Omental fat pad (tissue), 4 donors: ENCODE data around the gene ALG2. TPM values are rescaled to one million over a fixed set of nuclear protein-coding genes. Genes with fewer than 3 reads are reported as not detected.

Experiments used
- ATAC-seq: fragments of 150-250 bp; one replicate; pipeline ENCODE4 v1.9.1; 2016; ENCODE audit warnings: mild to moderate bottlenecking, moderate library complexity; ENCODE audit not compliant: low FRiP score
- DNase-seq: peaks from one replicate; pipeline ENCODE4 v3.0.0-alpha.2; 2019; ENCODE audit warnings: low spot score
- CTCF ChIP-seq, 3 donors: fragments of 450-650 bp; IDR thresholded peaks; one replicate each; pipeline ENCODE4 v1.5.1; 2016 to 2017; ENCODE audit warnings: antibody characterized with exemption in 3 of 3, mild to moderate bottlenecking in 3 of 3, moderate library complexity in 2 of 3
- total RNA-seq, 4 donors: library from RNA; depleted of rRNA; stranded (reverse); fragments of >200 nt; gene quantifications; one replicate each; pipeline ENCODE4 v1.1.0, GENCODE V29; 2016

The ALG2 gene
- total RNA-seq, 4 donors from 2014 or later, result 29.6 to 62.9 (median 44.5) TPM

- no peak for DNase-seq
- TF ChIP-seq CTCF (IDR thresholded peaks at IDR 0.05), result no peak
- ATAC-seq, result no peak
Observed at GRCh38 chr9:99193466-99193821, 28.3 kb downstream of the ALG2 start.

- DNase-seq (no peak), ATAC-seq (no peak)
- TF ChIP-seq CTCF (IDR thresholded peaks at IDR 0.05), result no peak
Observed at GRCh38 chr9:99192786-99193465, 28.8 kb downstream of the ALG2 start.

- no peak for ATAC-seq
Observed at GRCh38 chr9:99190597-99191283, 31.0 kb downstream of the ALG2 start.

GRCh38 chr9:99189887-99190596 is 31.7 kb downstream of the ALG2 start:
- ATAC-seq (no peak), DNase-seq (no peak)
- TF ChIP-seq CTCF (IDR thresholded peaks at IDR 0.05), result no peak

More at GRCh38 chr9:99190597-99191283, 31.0 kb downstream of the ALG2 start:
- no peak for TF ChIP-seq CTCF (IDR thresholded peaks at IDR 0.05)
- DNase-seq, result no peak

- ATAC-seq (no peak), DNase-seq (no peak)
- no peak for TF ChIP-seq CTCF (IDR thresholded peaks at IDR 0.05)
Observed at GRCh38 chr9:99189186-99189585, 32.6 kb downstream of the ALG2 start.

- DNase-seq, result no peak
- no peak for TF ChIP-seq CTCF (IDR thresholded peaks at IDR 0.05)
Observed at GRCh38 chr9:99187311-99187710, 34.4 kb downstream of the ALG2 start.

More at GRCh38 chr9:99187311-99187710, 34.4 kb downstream of the ALG2 start:
- no peak for ATAC-seq
